Trophoblast cell (in vitro differentiated cells and primary cell): ENCODE data around the gene ADAM30.

Source experiments
- DNase-seq, 2 donors: peaks; one replicate each; pipeline ENCODE4 v3.0.0-alpha.2; 2016
- H2AFZ ChIP-seq: 2 replicates; pipeline ENCODE4 v1.6.1; 2013; ENCODE audit warnings: low read length, moderate library complexity, mild to moderate bottlenecking; ENCODE audit not compliant: insufficient read depth, poor library complexity
- H2AK5ac ChIP-seq: 2 replicates; pipeline ENCODE4 v1.6.1; 2013; ENCODE audit warnings: mild to moderate bottlenecking, low read length
- H2BK120ac ChIP-seq: 2 replicates; pipeline ENCODE4 v1.6.1; 2013; ENCODE audit warnings: low read length, mild to moderate bottlenecking, moderate library complexity; ENCODE audit not compliant: insufficient read depth, poor library complexity
- H2BK12ac ChIP-seq: 2 replicates; pipeline ENCODE4 v1.6.1; 2013; ENCODE audit warnings: mild to moderate bottlenecking, low read length, moderate library complexity
- H2BK5ac ChIP-seq: 2 replicates; pipeline ENCODE4 v1.6.1; 2013; ENCODE audit warnings: low read length, low read depth, moderate library complexity, mild to moderate bottlenecking; ENCODE audit not compliant: poor library complexity
- H3K14ac ChIP-seq: 2 replicates; pipeline ENCODE4 v1.6.1; 2013; ENCODE audit warnings: mild to moderate bottlenecking, low read length
- H3K18ac ChIP-seq: 2 replicates; pipeline ENCODE4 v1.6.1; 2013; ENCODE audit warnings: mild to moderate bottlenecking, low read length
- H3K23ac ChIP-seq: 2 replicates; pipeline ENCODE4 v1.6.1; 2013; ENCODE audit warnings: low read length
- H3K27ac ChIP-seq: 2 replicates; pipeline ENCODE4 v1.5.1; 2013; ENCODE audit warnings: low read depth, mild to moderate bottlenecking, inconsistent platforms, low read length, moderate library complexity
- H3K27me3 ChIP-seq: 2 replicates; pipeline ENCODE4 v1.6.1; 2013; ENCODE audit warnings: inconsistent platforms, mild to moderate bottlenecking, low read length, moderate library complexity; ENCODE audit not compliant: insufficient read depth
- H3K36me3 ChIP-seq, 2 experiments: 1 replicate in 1 of 2; 2 replicates in 1 of 2; pipeline ENCODE4 v1.6.1; 2013; ENCODE audit warnings: low read length in 2 of 2, mild to moderate bottlenecking in 2 of 2, moderate library complexity in 1 of 2; ENCODE audit not compliant: insufficient read depth in 2 of 2, control insufficient read depth in 1 of 2
- H3K4ac ChIP-seq: 2 replicates; pipeline ENCODE4 v1.6.1; 2013; ENCODE audit warnings: low read depth, mild to moderate bottlenecking, low read length, moderate library complexity
- H3K4me1 ChIP-seq, 2 experiments: 1 replicate in 1 of 2; 2 replicates in 1 of 2; pipeline ENCODE4 v1.6.1; 2013; ENCODE audit warnings: low read length in 2 of 2, mild to moderate bottlenecking in 2 of 2, moderate library complexity in 1 of 2; ENCODE audit not compliant: insufficient read depth in 2 of 2, control insufficient read depth in 1 of 2
- H3K4me2 ChIP-seq: 2 replicates; pipeline ENCODE4 v1.6.1; 2013; ENCODE audit warnings: inconsistent platforms, mild to moderate bottlenecking, low read length, moderate library complexity
- H3K4me3 ChIP-seq: 2 replicates; pipeline ENCODE4 v1.5.1; 2013; ENCODE audit warnings: mild to moderate bottlenecking, low read depth, low read length, inconsistent platforms
- H3K79me1 ChIP-seq: one replicate; pipeline ENCODE4 v1.6.1; 2013; ENCODE audit warnings: low read length
- H3K79me2 ChIP-seq: 2 replicates; pipeline ENCODE4 v1.6.1; 2013; ENCODE audit warnings: low read length, mild to moderate bottlenecking; ENCODE audit not compliant: control insufficient read depth, insufficient read depth, poor library complexity
- H3K9ac ChIP-seq: 2 replicates; pipeline ENCODE4 v1.6.1; 2013; ENCODE audit warnings: mild to moderate bottlenecking, low read length
- H3K9me3 ChIP-seq: 2 replicates; pipeline ENCODE4 v1.6.1; 2013; ENCODE audit warnings: low read depth, mild to moderate bottlenecking, control low read depth, inconsistent platforms, low read length; ENCODE audit not compliant: insufficient read depth
- H4K12ac ChIP-seq: 2 replicates; pipeline ENCODE4 v1.6.1; 2013; ENCODE audit warnings: low read depth, mild to moderate bottlenecking, low read length, moderate library complexity
- H4K8ac ChIP-seq: 2 replicates; pipeline ENCODE4 v1.6.1; 2013; ENCODE audit warnings: low read depth, mild to moderate bottlenecking, low read length, moderate library complexity
- H4K91ac ChIP-seq: one replicate; pipeline ENCODE4 v1.6.1; 2013; ENCODE audit warnings: low read depth, mild to moderate bottlenecking, low read length, moderate library complexity
- WGBS: extraction: QIAGEN DNeasy Blood & Tissue Kit; methylation state at CpG from one replicate; pipeline ENCODE4 v1.1.7; 2013; ENCODE audit warnings: missing lambda C conversion rate; ENCODE audit not compliant: insufficient read length, insufficient coverage; ENCODE audit errors: extremely low coverage; 5-methylcytosine and 5-hydroxymethylcytosine counted together

ADAM30 gene

GRCh38 chr1:119868176-119868575, 28.1 kb downstream of the ADAM30 start:
- no peaks in the 10 kb centered on the region for H3K4me1 ChIP-seq
- no peak overlapping the region for H3K23ac ChIP-seq
- H3K4me3 ChIP-seq, result no peak overlapping the region
- H3K27ac ChIP-seq, result no peak overlapping the region
- H2BK12ac ChIP-seq, result no peak overlapping the region
- DNase-seq, result no peak
- H3K36me3 ChIP-seq, result no peaks in the 10 kb centered on the region
- H3K27me3 ChIP-seq, result no peaks in the 10 kb centered on the region
- no peak overlapping the region for H4K91ac ChIP-seq
- no peak overlapping the region for H2BK120ac ChIP-seq
- no peak overlapping the region for H3K9ac ChIP-seq
- H3K4ac ChIP-seq, result no peak overlapping the region
- H2BK5ac ChIP-seq, result no peak overlapping the region
- no peak overlapping the region for H3K14ac ChIP-seq
- no peaks in the 10 kb centered on the region for H3K79me2 ChIP-seq
- no peak overlapping the region for H3K18ac ChIP-seq
- H4K8ac ChIP-seq, result no peak overlapping the region
- H4K12ac ChIP-seq, result no peak overlapping the region
- no peak overlapping the region for H3K4me2 ChIP-seq
- WGBS, result no CpG with 5 or more reads among the region's 2 CpGs
- no peaks in the 10 kb centered on the region for H3K79me1 ChIP-seq
- no peak overlapping the region for H2AFZ ChIP-seq
- no peaks in the 10 kb centered on the region for H3K9me3 ChIP-seq
- H2AK5ac ChIP-seq, result no peak overlapping the region

GRCh38 chr1:119866451-119866850, 29.9 kb downstream of the ADAM30 start:
- H3K14ac ChIP-seq, result no peak overlapping the region
- H3K18ac ChIP-seq, result no peak overlapping the region
- no peaks in the 10 kb centered on the region for H3K79me2 ChIP-seq
- no peak overlapping the region for H2AK5ac ChIP-seq
- no peaks in the 10 kb centered on the region for H3K4me1 ChIP-seq
- no peak overlapping the region for H3K4me2 ChIP-seq
- no peak overlapping the region for H2BK5ac ChIP-seq
- no peak overlapping the region for H2BK120ac ChIP-seq
- H3K27ac ChIP-seq, result no peak overlapping the region
- H3K36me3 ChIP-seq, result no peaks in the 10 kb centered on the region
- H3K79me1 ChIP-seq, result no peaks in the 10 kb centered on the region
- H3K4me3 ChIP-seq, result no peak overlapping the region
- no peak for DNase-seq
- no peak overlapping the region for H4K8ac ChIP-seq
- H3K4ac ChIP-seq, result no peak overlapping the region
- H3K27me3 ChIP-seq, result no peaks in the 10 kb centered on the region
- no peak overlapping the region for H2AFZ ChIP-seq
- H4K91ac ChIP-seq, result no peak overlapping the region
- no CpG with 5 or more reads among the region's 3 CpGs for WGBS
- no peaks in the 10 kb centered on the region for H3K9me3 ChIP-seq
- no peak overlapping the region for H4K12ac ChIP-seq
- H3K9ac ChIP-seq, result no peak overlapping the region
- no peak overlapping the region for H3K23ac ChIP-seq
- no peak overlapping the region for H2BK12ac ChIP-seq

- H3K27ac ChIP-seq, result no peak overlapping the region
- no peak overlapping the region for H3K9ac ChIP-seq
- no peak overlapping the region for H3K4ac ChIP-seq
- H2BK12ac ChIP-seq, result no peak overlapping the region
- H3K18ac ChIP-seq, result no peak overlapping the region
- no peaks in the 10 kb centered on the region for H3K79me1 ChIP-seq
- no peak overlapping the region for H3K14ac ChIP-seq
- WGBS, result no CpG with 5 or more reads among the region's 4 CpGs
- H4K91ac ChIP-seq, result no peak overlapping the region
- H2AFZ ChIP-seq, result no peak overlapping the region
- no peak overlapping the region for H3K4me2 ChIP-seq
- H3K4me1 ChIP-seq, result no peaks in the 10 kb centered on the region
- H3K23ac ChIP-seq, result no peak overlapping the region
- no peaks in the 10 kb centered on the region for H3K9me3 ChIP-seq
- no peaks in the 10 kb centered on the region for H3K36me3 ChIP-seq
- H2BK5ac ChIP-seq, result no peak overlapping the region
- H3K27me3 ChIP-seq, result no peaks in the 10 kb centered on the region
- H2AK5ac ChIP-seq, result no peak overlapping the region
- DNase-seq, result peak in 1 of 2 donors; percentile 7
- no peak overlapping the region for H4K8ac ChIP-seq
- H4K12ac ChIP-seq, result no peak overlapping the region
- no peaks in the 10 kb centered on the region for H3K79me2 ChIP-seq
- H3K4me3 ChIP-seq, result no peak overlapping the region
- H2BK120ac ChIP-seq, result no peak overlapping the region
Observed at GRCh38 chr1:119865627-119866026, 30.7 kb downstream of the ADAM30 start.

- no peak overlapping the region for H3K4ac ChIP-seq
- H2BK12ac ChIP-seq, result no peak overlapping the region
- H3K79me2 ChIP-seq, result no peaks in the 10 kb centered on the region
- H3K23ac ChIP-seq, result no peak overlapping the region
- H3K4me3 ChIP-seq, result no peak overlapping the region
- H3K27me3 ChIP-seq, result no peaks in the 10 kb centered on the region
- H3K4me2 ChIP-seq, result no peak overlapping the region
- H3K4me1 ChIP-seq, result no peaks in the 10 kb centered on the region
- no peak overlapping the region for H2AK5ac ChIP-seq
- H3K36me3 ChIP-seq, result no peaks in the 10 kb centered on the region
- no peak overlapping the region for H2BK5ac ChIP-seq
- H3K79me1 ChIP-seq, result no peaks in the 10 kb centered on the region
- H2AFZ ChIP-seq, result no peak overlapping the region
- H3K9ac ChIP-seq, result no peak overlapping the region
- H3K14ac ChIP-seq, result no peak overlapping the region
- no peak overlapping the region for H2BK120ac ChIP-seq
- H4K91ac ChIP-seq, result no peak overlapping the region
- no peak overlapping the region for H3K27ac ChIP-seq
- DNase-seq, result peak in 1 of 2 donors; percentile 38
- H4K8ac ChIP-seq, result no peak overlapping the region
- H3K9me3 ChIP-seq, result no peaks in the 10 kb centered on the region
- no peak overlapping the region for H4K12ac ChIP-seq
- H3K18ac ChIP-seq, result no peak overlapping the region
Observed at GRCh38 chr1:119862276-119862675, 34.0 kb downstream of the ADAM30 start.
